Body of pancreas (tissue), 4 donors: Measurements from ENCODE around the gene CPHXL2.
A peak's percentile ranks its signal among the peaks of the same experiment; 100 is the strongest.

Source experiments
- CTCF ChIP-seq, 7 experiments: fragments of 450-650 bp in 4 of 7; fragments of 200-600 bp in 3 of 7; sonication (generic) in 3 of 7; IDR thresholded peaks; one replicate each; pipeline ENCODE4 v1.5.1; 2016 to 2019; ENCODE audit warnings: antibody characterized with exemption in 7 of 7
- POLR2A ChIP-seq, 3 donors: fragments of 450-650 bp; IDR thresholded peaks; one replicate each; pipeline ENCODE4 v1.6.1; 2016; ENCODE audit warnings: antibody characterized with exemption in 3 of 3, mild to moderate bottlenecking in 2 of 3

- peak in 3 of 7 experiments; percentile 17 to 34 (median 22) for TF ChIP-seq CTCF (IDR thresholded peaks at IDR 0.05)
- TF ChIP-seq POLR2A (IDR thresholded peaks at IDR 0.05): no peak
Observed at GRCh38 chr16:75621170-75621477, 55.7 kb downstream of the CPHXL2 start.
